Endodermal cell (in vitro differentiated cells): Measurements from ENCODE around the gene KCNH4. TPM values are rescaled to one million over a fixed set of nuclear protein-coding genes. Genes with fewer than 3 reads are reported as not detected.

Experiments
- DNase-seq: peaks from one replicate; pipeline ENCODE4 v3.0.0-alpha.2; 2017
- H3K27ac ChIP-seq: 2 replicates; pipeline ENCODE4 v1.5.1; 2013; ENCODE audit warnings: mild to moderate bottlenecking, low read depth, low read length, moderate library complexity
- H3K27me3 ChIP-seq: 2 replicates; pipeline ENCODE4 v1.6.1; 2013; ENCODE audit warnings: mild to moderate bottlenecking, low read length, moderate library complexity; ENCODE audit not compliant: insufficient read depth, control insufficient read depth, poor library complexity, severe bottlenecking
- H3K36me3 ChIP-seq: 2 replicates; pipeline ENCODE4 v1.7.0; 2013; ENCODE audit warnings: mild to moderate bottlenecking, low read length, moderate library complexity; ENCODE audit not compliant: control insufficient read depth, insufficient read depth
- H3K4me1 ChIP-seq: one replicate; pipeline ENCODE4 v1.7.0; 2013; ENCODE audit warnings: low read length; ENCODE audit not compliant: control insufficient read depth, insufficient read depth
- H3K4me3 ChIP-seq: 2 replicates; pipeline ENCODE4 v1.5.1; 2013; ENCODE audit warnings: mild to moderate bottlenecking, low read length, moderate library complexity
- H3K9ac ChIP-seq: 2 replicates; pipeline ENCODE4 v1.6.1; 2013; ENCODE audit warnings: mild to moderate bottlenecking, low read length, moderate library complexity; ENCODE audit not compliant: poor library complexity, severe bottlenecking; ENCODE audit errors: extremely low read depth
- H3K9me3 ChIP-seq: 2 replicates; pipeline ENCODE4 v1.6.1; 2013; ENCODE audit warnings: mild to moderate bottlenecking, low read length, moderate library complexity; ENCODE audit not compliant: control insufficient read depth
- H3K27ac Mint-ChIP-seq: 2 replicates; pipeline ENCODE4 v1.8.0; 2020; ENCODE audit warnings: mixed read lengths
- H3K27me3 Mint-ChIP-seq: 2 replicates; pipeline ENCODE4 v1.8.0; 2021; ENCODE audit warnings: mild to moderate bottlenecking, mixed read lengths; ENCODE audit not compliant: insufficient read depth
- H3K36me3 Mint-ChIP-seq: 2 replicates; pipeline ENCODE4 v1.8.0; 2020; ENCODE audit warnings: low read depth, mixed read lengths
- H3K4me1 Mint-ChIP-seq: 2 replicates; pipeline ENCODE4 v1.8.0; 2020; ENCODE audit warnings: mixed read lengths
- H3K4me3 Mint-ChIP-seq: 2 replicates; pipeline ENCODE4 v1.8.0; 2020; ENCODE audit warnings: mild to moderate bottlenecking, moderate library complexity, mixed read lengths
- H3K9me3 Mint-ChIP-seq: 2 replicates; pipeline ENCODE4 v1.8.0; 2020; ENCODE audit warnings: mild to moderate bottlenecking, mixed read lengths
- WGBS, 2 experiments: methylation state at CpG; one replicate each; pipeline versions ENCODE4 v1.1.5 to v1.1.7; 2013; ENCODE audit warnings: missing lambda C conversion rate in 2 of 2, mixed read lengths in 1 of 2; ENCODE audit not compliant: insufficient coverage in 1 of 2, insufficient read length in 1 of 2; 5-methylcytosine and 5-hydroxymethylcytosine counted together
- total RNA-seq, 2 donors: library from RNA; stranded (reverse); fragmentation: NEBNext Ultra II Directional in 1 of 2; extraction: Animal tissue kit (Norgen Biotek cat#: 25700) in 1 of 2; gene quantifications; 2 replicates in 1 of 2; 3 replicates in 1 of 2; pipeline ENCODE4 v1.2.1, GENCODE V29; 2021
- TF ChIP-seq, protein P1 (sequence below): fragments of 200-600 bp; sonication (generic); conservative IDR thresholded peaks from 2 replicates; pipeline ENCODE4 v1.5.0; 2021; ENCODE audit warnings: antibody characterized with exemption, mild to moderate bottlenecking

The KCNH4 gene
- total RNA-seq, 2 donors from 2014 or later: not detected

DNA sequence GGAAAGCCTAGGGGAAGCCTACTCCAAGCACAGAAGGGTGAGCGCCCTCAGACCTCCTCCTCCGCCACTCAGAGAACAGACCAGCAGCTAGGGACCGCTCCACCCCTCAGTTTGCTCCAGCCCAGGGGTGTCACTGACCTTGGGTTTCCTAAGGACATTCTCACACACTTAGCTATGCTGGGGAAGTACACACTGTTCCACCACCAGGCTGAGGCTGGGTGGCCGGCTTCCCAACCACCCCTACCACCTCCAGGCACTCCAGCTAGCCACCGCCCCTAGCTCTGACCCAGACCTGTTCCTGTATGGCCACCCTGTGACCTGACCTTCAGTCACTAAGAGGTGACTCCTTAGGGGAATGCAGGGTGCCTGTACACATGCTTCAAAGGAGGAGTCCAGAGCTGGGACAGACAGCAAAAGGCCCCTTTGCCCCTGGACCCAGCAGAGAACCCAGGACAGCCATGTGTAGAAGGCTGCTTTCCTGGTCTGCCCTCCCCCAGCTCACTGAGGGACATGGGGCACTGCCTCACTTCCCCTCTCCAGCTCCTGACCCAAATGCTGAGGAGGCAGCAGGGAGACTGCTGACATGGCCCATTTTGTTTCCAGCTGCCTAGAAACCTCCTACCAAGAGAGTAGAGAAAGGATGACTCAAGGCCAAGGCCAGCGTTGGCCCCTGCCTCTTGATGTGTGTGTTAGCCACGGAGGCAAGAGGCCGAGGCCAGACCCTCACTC lies 51.7 kb downstream of the KCNH4 start:
- Mint-ChIP-seq H3K4me3 (no peak overlapping the region), H3K9me3 (no peaks in the 10 kb centered on the region), H3K36me3 (peaks cover 58% of the 10 kb centered on the region), H3K27ac (no peak overlapping the region), H3K4me1 (peaks cover 25% of the 10 kb centered on the region), H3K27me3 (no peaks in the 10 kb centered on the region)
- Histone ChIP-seq H3K9ac (no peak overlapping the region), H3K9me3 (no peaks in the 10 kb centered on the region), H3K27me3 (no peaks in the 10 kb centered on the region), H3K36me3 (peaks cover 78% of the 10 kb centered on the region), H3K27ac (no peak overlapping the region), H3K4me1 (peaks cover 15% of the 10 kb centered on the region), H3K4me3 (no peak overlapping the region)
- TF ChIP-seq, protein P1, sequence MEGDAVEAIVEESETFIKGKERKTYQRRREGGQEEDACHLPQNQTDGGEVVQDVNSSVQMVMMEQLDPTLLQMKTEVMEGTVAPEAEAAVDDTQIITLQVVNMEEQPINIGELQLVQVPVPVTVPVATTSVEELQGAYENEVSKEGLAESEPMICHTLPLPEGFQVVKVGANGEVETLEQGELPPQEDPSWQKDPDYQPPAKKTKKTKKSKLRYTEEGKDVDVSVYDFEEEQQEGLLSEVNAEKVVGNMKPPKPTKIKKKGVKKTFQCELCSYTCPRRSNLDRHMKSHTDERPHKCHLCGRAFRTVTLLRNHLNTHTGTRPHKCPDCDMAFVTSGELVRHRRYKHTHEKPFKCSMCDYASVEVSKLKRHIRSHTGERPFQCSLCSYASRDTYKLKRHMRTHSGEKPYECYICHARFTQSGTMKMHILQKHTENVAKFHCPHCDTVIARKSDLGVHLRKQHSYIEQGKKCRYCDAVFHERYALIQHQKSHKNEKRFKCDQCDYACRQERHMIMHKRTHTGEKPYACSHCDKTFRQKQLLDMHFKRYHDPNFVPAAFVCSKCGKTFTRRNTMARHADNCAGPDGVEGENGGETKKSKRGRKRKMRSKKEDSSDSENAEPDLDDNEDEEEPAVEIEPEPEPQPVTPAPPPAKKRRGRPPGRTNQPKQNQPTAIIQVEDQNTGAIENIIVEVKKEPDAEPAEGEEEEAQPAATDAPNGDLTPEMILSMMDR: no peak
- 83 to 94% methylated on average over 4 to 8 of the region's 8 CpGs for WGBS, 2 experiments
- DNase-seq: no peak

DNA sequence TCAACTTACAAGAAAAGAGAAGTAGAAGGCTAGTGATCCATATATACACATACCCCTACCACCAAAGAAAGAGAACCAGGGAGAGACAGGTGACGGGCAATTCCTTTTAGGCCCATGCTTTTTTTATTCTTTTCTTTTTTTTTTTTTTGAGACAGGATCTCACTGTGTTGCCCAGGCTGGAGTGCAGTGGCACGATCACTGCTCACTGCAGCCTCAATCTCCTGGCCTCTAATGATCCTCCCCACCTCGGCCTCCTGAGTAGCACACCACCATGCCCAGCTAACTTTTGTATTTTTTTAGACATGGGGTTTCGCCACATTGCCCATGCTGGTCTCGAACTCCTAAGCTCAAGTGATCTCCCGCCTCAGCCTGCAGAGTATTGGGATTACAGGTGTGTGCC lies 53.5 kb downstream of the KCNH4 start:
- H3K27ac ChIP-seq: no peak overlapping the region
- no peak overlapping the region for H3K4me3 Mint-ChIP-seq
- no peaks in the 10 kb centered on the region for H3K9me3 ChIP-seq
- no peak overlapping the region for H3K9ac ChIP-seq
- H3K9me3 Mint-ChIP-seq: no peaks in the 10 kb centered on the region
- H3K4me3 ChIP-seq: no peak overlapping the region
- peaks cover 11% of the 10 kb centered on the region for H3K4me1 Mint-ChIP-seq
- no peak for DNase-seq
- no peaks in the 10 kb centered on the region for H3K27me3 Mint-ChIP-seq
- no peaks in the 10 kb centered on the region for H3K27me3 ChIP-seq
- 83 to 91% methylated on average over 5 of the region's 6 CpGs for WGBS, 2 experiments
- peaks cover 68% of the 10 kb centered on the region for H3K36me3 ChIP-seq
- H3K4me1 ChIP-seq: no peaks in the 10 kb centered on the region
- TF ChIP-seq, protein P1: no peak
- H3K27ac Mint-ChIP-seq: no peak overlapping the region
- peaks cover 58% of the 10 kb centered on the region for H3K36me3 Mint-ChIP-seq

DNA sequence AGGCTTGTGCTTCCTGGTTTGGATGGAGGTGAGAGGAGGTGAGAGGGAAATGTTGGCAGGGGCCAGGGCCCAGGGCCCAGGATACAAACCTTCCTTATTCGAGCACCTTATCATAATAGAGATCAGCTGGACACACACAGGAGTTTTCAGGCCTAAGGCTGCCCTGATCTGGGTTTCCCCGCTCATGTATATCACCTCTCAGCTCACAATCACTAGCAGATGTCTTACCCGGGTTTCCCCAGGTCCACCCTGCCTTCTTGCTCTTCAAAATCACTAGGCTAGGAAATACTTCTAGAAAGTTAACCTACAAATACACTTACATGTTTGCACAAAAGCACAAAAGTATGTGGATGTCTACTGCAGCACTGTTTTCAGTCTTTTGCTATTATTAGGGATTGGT lies 54.1 kb downstream of the KCNH4 start:
- Histone ChIP-seq H3K27ac (no peak overlapping the region), H3K9ac (no peak overlapping the region), H3K9me3 (no peaks in the 10 kb centered on the region), H3K4me3 (no peak overlapping the region), H3K36me3 (peaks cover 68% of the 10 kb centered on the region), H3K27me3 (no peaks in the 10 kb centered on the region), H3K4me1 (no peaks in the 10 kb centered on the region)
- peaks cover 58% of the 10 kb centered on the region for H3K36me3 Mint-ChIP-seq
- TF ChIP-seq, protein P1: no peak
- DNase-seq: no peak
- H3K27me3 Mint-ChIP-seq: no peaks in the 10 kb centered on the region
- H3K27ac Mint-ChIP-seq: no peak overlapping the region
- no peaks in the 10 kb centered on the region for H3K9me3 Mint-ChIP-seq
- peaks cover 14% of the 10 kb centered on the region for H3K4me1 Mint-ChIP-seq
- H3K4me3 Mint-ChIP-seq: no peak overlapping the region
- 90 to 100% methylated on average over 2 to 3 of the region's 3 CpGs for WGBS, 2 experiments
